Loucy (cell line): Measurements from ENCODE around the gene APBB2.

Experiments used
- H2AFZ ChIP-seq: fragments of 200-600 bp; sonication (generic); 2 replicates; pipeline ENCODE4 v1.6.0; 2016; ENCODE audit warnings: antibody characterized with exemption, mild to moderate bottlenecking, low read length, moderate library complexity
- H3F3A ChIP-seq: fragments of 200-600 bp; 2 replicates; pipeline ENCODE4 v1.6.0; 2016; ENCODE audit warnings: antibody characterized with exemption, low read depth, mild to moderate bottlenecking
- H3K27me3 ChIP-seq: fragments of 200-600 bp; sonication (generic); 2 replicates; pipeline ENCODE4 v1.6.1; 2014; ENCODE audit warnings: low read length, mild to moderate bottlenecking; ENCODE audit not compliant: insufficient read depth, poor library complexity, severe bottlenecking
- H3K36me3 ChIP-seq: fragments of 200-600 bp; sonication (generic); 2 replicates; pipeline ENCODE4 v1.6.1; 2016; ENCODE audit warnings: low read length; ENCODE audit not compliant: insufficient read depth
- H3K4me1 ChIP-seq: fragments of 200-600 bp; sonication (generic); 2 replicates; pipeline ENCODE4 v1.5.1; 2014; ENCODE audit warnings: low read length, mild to moderate bottlenecking; ENCODE audit not compliant: insufficient read depth, poor library complexity, severe bottlenecking
- H3K4me2 ChIP-seq: fragments of 200-600 bp; sonication (generic); 2 replicates; pipeline ENCODE4 v1.6.0; 2014; ENCODE audit warnings: antibody characterized with exemption, low read length, low read depth, mild to moderate bottlenecking; ENCODE audit not compliant: poor library complexity, severe bottlenecking
- H3K4me3 ChIP-seq: fragments of 200-600 bp; sonication (generic); 2 replicates; pipeline ENCODE4 v1.5.1; 2014; ENCODE audit warnings: low read length, mild to moderate bottlenecking, mixed read lengths; ENCODE audit not compliant: poor library complexity, severe bottlenecking
- H3K79me2 ChIP-seq: fragments of 200-600 bp; sonication (generic); 2 replicates; pipeline ENCODE4 v1.6.1; 2014; ENCODE audit warnings: low read length; ENCODE audit not compliant: insufficient read depth
- H3K9ac ChIP-seq: fragments of 200-600 bp; sonication (generic); 2 replicates; pipeline ENCODE4 v1.6.0; 2014; ENCODE audit warnings: mild to moderate bottlenecking, low read depth, low read length, moderate library complexity; ENCODE audit not compliant: poor library complexity, severe bottlenecking
- H3K9me2 ChIP-seq: fragments of 200-600 bp; sonication (generic); replicated peaks from 2 replicates; pipeline ENCODE4 v1.6.1; 2016; ENCODE audit warnings: low read depth, low read length, mixed read lengths
- H3K9me3 ChIP-seq: fragments of 200-600 bp; sonication (generic); 2 replicates; pipeline ENCODE4 v1.6.1; 2014; ENCODE audit warnings: mild to moderate bottlenecking, antibody characterized with exemption, low read length, low read depth; ENCODE audit not compliant: insufficient read depth
- H4K20me1 ChIP-seq: fragments of 200-600 bp; sonication (generic); 2 replicates; pipeline ENCODE4 v1.6.0; 2014; ENCODE audit warnings: antibody characterized with exemption, low read length, mild to moderate bottlenecking; ENCODE audit not compliant: insufficient read depth, poor library complexity, severe bottlenecking
- EZH2phosphoT487 ChIP-seq: fragments of 200-600 bp; IDR thresholded peaks from 2 replicates; pipeline ENCODE4 v1.6.1; 2018; ENCODE audit warnings: antibody characterized with exemption, mild to moderate bottlenecking, moderate library complexity, borderline replicate concordance
- TF ChIP-seq, protein P1 (sequence below): fragments of 200-600 bp; sonication (generic); conservative IDR thresholded peaks from 2 replicates; pipeline ENCODE4 v1.5.1; 2014; ENCODE audit warnings: mild to moderate bottlenecking, antibody characterized with exemption, low read length

APBB2 gene

DNA sequence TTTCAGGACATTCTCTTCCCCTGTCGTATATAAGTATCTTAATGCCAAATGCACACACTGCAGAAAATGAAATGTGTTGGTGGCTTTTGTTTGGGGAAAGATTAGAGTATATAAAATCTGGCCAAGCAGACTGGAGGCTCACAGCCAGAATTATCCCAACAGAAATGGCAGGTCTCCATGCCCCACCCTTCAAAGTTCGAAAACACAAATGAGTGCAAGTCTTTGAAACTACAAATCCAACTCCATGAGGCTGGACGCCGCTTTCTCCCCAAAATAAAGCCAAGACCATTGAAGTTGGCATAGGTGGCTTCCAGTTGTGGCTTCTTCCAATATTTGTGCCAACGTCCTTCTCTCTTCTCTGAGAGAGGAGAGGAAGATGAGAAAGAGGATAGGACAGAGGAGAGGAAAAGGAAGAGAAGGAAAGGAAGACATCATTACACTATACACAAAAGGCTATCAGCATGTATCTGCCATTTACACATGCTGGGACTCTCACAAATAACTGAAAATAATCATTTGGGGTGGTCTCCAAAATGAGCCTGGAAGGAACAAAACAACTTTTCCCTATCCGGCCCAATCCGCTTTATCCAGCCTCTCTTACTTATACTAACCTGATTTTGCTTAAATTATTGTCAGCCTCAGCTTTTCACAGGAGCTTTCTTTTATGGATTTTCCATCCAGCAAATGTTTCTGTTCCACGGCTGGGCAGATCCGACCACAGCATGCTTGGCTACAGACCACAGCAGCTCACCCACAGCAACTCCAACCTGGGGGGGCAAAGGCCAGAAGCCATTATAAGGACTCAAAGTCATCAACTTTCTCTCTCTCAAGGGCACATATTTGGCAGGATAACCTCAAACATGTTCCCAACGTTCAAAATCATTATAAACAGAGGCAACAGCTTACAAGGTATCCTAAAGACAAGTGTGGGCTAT, 71.7 kb downstream of the APBB2 start:
- Histone ChIP-seq H2AFZ (no peak overlapping the region), H3K9me3 (no peaks in the 10 kb centered on the region), H3K4me2 (no peak overlapping the region), H3K9me2 (no peaks in the 10 kb centered on the region), H3K4me3 (no peak overlapping the region), H3F3A (no peaks in the 10 kb centered on the region), H3K79me2 (no peaks in the 10 kb centered on the region), H3K9ac (no peak overlapping the region), H3K27me3 (no peaks in the 10 kb centered on the region), H4K20me1 (no peaks in the 10 kb centered on the region), H3K36me3 (no peaks in the 10 kb centered on the region), H3K4me1 (no peaks in the 10 kb centered on the region)
- TF ChIP-seq EZH2phosphoT487, result no peak
- TF ChIP-seq, protein P1, sequence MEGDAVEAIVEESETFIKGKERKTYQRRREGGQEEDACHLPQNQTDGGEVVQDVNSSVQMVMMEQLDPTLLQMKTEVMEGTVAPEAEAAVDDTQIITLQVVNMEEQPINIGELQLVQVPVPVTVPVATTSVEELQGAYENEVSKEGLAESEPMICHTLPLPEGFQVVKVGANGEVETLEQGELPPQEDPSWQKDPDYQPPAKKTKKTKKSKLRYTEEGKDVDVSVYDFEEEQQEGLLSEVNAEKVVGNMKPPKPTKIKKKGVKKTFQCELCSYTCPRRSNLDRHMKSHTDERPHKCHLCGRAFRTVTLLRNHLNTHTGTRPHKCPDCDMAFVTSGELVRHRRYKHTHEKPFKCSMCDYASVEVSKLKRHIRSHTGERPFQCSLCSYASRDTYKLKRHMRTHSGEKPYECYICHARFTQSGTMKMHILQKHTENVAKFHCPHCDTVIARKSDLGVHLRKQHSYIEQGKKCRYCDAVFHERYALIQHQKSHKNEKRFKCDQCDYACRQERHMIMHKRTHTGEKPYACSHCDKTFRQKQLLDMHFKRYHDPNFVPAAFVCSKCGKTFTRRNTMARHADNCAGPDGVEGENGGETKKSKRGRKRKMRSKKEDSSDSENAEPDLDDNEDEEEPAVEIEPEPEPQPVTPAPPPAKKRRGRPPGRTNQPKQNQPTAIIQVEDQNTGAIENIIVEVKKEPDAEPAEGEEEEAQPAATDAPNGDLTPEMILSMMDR, result no peak

DNA sequence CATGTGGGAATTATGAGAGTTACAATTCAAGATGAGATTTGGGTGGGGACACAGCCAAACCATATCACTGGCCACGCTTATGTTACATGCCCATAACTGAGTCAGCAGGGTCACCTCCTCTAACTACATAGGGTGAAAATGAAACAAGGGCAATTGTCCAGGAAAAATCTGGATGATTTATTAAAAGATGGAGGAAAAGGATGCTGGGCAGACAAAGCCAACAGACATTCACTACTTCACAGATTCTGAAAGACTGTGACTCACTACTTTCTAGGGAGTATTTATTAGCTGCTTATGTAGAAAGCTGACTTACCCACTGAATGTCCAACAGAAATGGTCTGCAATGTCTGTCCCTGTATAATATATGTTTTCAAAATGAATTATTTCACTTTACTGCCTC, 72.4 kb downstream of the APBB2 start:
- H3K9ac ChIP-seq, result no peak overlapping the region
- H3K27me3 ChIP-seq, result no peaks in the 10 kb centered on the region
- no peaks in the 10 kb centered on the region for H3K4me1 ChIP-seq
- H3F3A ChIP-seq, result no peaks in the 10 kb centered on the region
- no peak overlapping the region for H3K4me2 ChIP-seq
- H2AFZ ChIP-seq, result no peak overlapping the region
- no peaks in the 10 kb centered on the region for H3K9me3 ChIP-seq
- H4K20me1 ChIP-seq, result no peaks in the 10 kb centered on the region
- H3K36me3 ChIP-seq, result no peaks in the 10 kb centered on the region
- TF ChIP-seq EZH2phosphoT487, result no peak
- TF ChIP-seq, protein P1, result no peak
- H3K4me3 ChIP-seq, result no peak overlapping the region
- H3K79me2 ChIP-seq, result no peaks in the 10 kb centered on the region
- no peaks in the 10 kb centered on the region for H3K9me2 ChIP-seq

DNA sequence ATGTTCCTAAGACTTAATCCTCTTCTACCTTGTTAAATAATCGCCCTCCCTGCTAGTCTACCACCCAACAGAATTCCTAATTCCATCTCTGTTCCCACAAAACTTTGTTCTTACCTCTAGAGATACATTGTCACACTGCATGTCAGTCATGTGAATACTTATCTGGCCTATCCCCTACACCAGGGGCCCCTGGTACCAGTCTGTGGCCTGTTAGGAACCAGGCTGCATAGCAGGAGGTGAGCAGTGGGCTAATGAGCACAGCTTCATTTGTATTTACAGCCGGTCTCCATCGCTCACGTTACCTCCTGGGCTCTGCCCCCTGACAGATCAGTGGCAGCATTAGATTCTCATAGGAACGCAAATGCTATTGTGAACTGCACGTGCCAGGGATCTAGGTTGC, 73.9 kb downstream of the APBB2 start:
- no peaks in the 10 kb centered on the region for H3K9me3 ChIP-seq
- H3K4me1 ChIP-seq, result no peaks in the 10 kb centered on the region
- no peak overlapping the region for H3K4me2 ChIP-seq
- no peak overlapping the region for H3K4me3 ChIP-seq
- H3K27me3 ChIP-seq, result no peaks in the 10 kb centered on the region
- H3F3A ChIP-seq, result no peaks in the 10 kb centered on the region
- H3K9ac ChIP-seq, result no peak overlapping the region
- H3K79me2 ChIP-seq, result no peaks in the 10 kb centered on the region
- no peaks in the 10 kb centered on the region for H3K9me2 ChIP-seq
- no peak overlapping the region for H2AFZ ChIP-seq
- no peaks in the 10 kb centered on the region for H4K20me1 ChIP-seq
- H3K36me3 ChIP-seq, result no peaks in the 10 kb centered on the region
- TF ChIP-seq, protein P1, result no peak
- no peak for TF ChIP-seq EZH2phosphoT487
